IPS-18a (cell line): ENCODE results near the gene ISCU.
"Not testable (repeated sequence)": the region's sequence is repeated elsewhere in the genome, so short reads cannot be mapped to it uniquely, and the experiment has no call there.

Source experiments
- H3K27ac ChIP-seq: one replicate; pipeline ENCODE4 v1.5.1; 2013; ENCODE audit warnings: low read length
- H3K27me3 ChIP-seq: one replicate; pipeline ENCODE4 v1.6.1; 2013; ENCODE audit warnings: mild to moderate bottlenecking, low read length; ENCODE audit not compliant: control insufficient read depth, insufficient read depth
- H3K36me3 ChIP-seq: one replicate; pipeline ENCODE4 v1.6.1; 2013; ENCODE audit warnings: low read depth, low read length; ENCODE audit not compliant: control insufficient read depth
- H3K4me1 ChIP-seq: one replicate; pipeline ENCODE4 v1.6.1; 2013; ENCODE audit warnings: low read depth, low read length; ENCODE audit not compliant: control insufficient read depth
- H3K4me3 ChIP-seq: one replicate; pipeline ENCODE4 v1.5.1; 2013; ENCODE audit warnings: low read length
- H3K9ac ChIP-seq: one replicate; pipeline ENCODE4 v1.6.1; 2013; ENCODE audit warnings: mild to moderate bottlenecking, low read length, moderate library complexity
- H3K9me3 ChIP-seq: one replicate; pipeline ENCODE4 v1.6.1; 2013; ENCODE audit warnings: low read depth, low read length; ENCODE audit not compliant: control insufficient read depth

ISCU gene

DNA sequence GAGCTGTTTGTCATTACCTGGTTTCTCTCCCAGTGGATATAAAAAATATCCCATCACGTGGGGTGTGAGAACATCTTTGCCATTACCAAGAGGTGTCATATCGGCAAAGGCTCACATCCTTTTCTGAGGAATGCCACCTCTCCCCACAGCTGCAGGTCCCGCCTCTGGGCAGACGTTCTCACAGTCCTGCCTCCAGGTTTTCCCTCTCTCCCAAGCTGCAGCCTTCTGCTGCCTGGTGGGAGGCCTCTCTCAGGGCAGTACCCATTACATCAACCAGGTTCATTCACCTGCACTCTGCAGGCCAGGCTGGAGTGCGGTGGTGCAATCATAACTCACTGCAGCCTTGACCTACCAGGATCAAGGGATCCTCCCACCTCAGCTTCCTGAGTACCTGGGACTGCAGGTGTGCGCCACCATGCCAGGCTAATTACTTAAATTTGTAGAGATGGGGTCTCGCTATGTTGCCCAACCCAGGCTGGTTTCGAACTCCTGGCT lies 50.4 kb downstream of the ISCU start:
- no peaks in the 10 kb centered on the region for H3K36me3 ChIP-seq
- H3K9ac ChIP-seq, result no peak overlapping the region
- H3K9me3 ChIP-seq, result no peaks in the 10 kb centered on the region
- H3K4me1 ChIP-seq, result no peaks in the 10 kb centered on the region
- H3K27me3 ChIP-seq, result no peaks in the 10 kb centered on the region
- H3K27ac ChIP-seq, result no peak overlapping the region
- no peak overlapping the region for H3K4me3 ChIP-seq

DNA sequence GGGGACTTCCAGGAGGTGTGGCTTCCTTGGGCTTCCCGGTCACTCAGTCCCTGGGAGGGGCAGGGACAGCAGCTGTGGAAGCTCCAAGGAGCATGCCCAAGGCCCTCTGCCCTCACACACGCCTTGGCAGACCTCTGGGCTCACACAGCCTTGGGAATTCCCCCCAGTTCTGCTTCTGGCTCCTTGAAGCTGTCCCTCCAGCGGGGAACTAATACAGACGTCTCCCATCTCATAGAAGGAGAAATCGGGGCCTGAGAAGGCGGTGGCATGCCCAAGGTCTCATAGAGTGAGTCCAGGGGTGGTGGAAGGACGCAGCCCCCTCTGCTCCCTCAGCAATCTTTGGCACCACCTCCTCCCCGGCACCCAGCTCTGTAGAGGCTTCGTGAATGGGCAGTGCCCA lies 51.2 kb downstream of the ISCU start:
- Histone ChIP-seq H3K4me3 (no peak overlapping the region), H3K36me3 (no peaks in the 10 kb centered on the region), H3K9ac (no peak overlapping the region), H3K27ac (no peak overlapping the region), H3K9me3 (no peaks in the 10 kb centered on the region), H3K27me3 (no peaks in the 10 kb centered on the region), H3K4me1 (no peaks in the 10 kb centered on the region)

DNA sequence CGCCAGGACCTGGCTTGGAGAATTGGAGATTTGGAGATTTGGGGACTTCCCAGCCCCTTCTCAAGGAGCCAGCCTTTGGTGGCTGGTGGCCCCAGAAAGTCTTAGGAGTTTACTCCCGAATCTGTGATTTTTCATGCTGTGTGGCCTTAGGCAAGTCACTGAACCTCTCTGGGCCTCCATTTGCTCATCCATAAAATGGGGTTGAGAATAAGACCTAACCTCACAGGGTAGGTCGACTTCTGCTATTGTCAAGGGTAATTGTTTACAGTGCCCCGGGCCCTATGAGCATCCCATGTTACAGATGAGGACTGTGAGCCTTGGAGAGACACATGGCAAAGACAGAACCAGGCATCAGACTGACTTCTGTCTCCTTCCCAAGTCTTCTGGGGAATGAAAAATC lies 51.6 kb downstream of the ISCU start:
- H3K4me1 ChIP-seq, result no peaks in the 10 kb centered on the region
- no peak overlapping the region for H3K4me3 ChIP-seq
- no peaks in the 10 kb centered on the region for H3K27me3 ChIP-seq
- H3K9ac ChIP-seq, result no peak overlapping the region
- H3K36me3 ChIP-seq, result no peaks in the 10 kb centered on the region
- H3K9me3 ChIP-seq, result no peaks in the 10 kb centered on the region
- no peak overlapping the region for H3K27ac ChIP-seq

DNA sequence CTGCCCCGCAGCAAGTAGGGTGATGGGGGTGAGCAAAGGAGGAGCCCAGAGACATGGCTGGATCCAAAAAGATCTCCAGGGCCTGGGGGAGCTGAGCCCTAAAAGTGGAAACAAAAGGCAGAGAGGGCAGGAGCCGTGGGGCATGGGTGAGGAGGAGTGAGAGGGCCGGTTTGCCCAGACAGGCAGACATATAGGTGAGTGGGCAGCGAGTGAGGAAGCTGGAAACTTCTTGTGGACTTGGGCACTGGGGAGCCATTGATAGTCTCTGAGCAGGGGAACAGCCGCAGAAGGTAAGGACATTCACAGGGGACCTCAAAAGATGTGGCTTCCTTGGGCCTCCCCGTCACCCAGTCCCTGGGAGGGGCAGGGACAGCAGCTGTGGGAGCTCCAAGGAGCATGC lies 52.2 kb downstream of the ISCU start:
- H3K27me3 ChIP-seq, result no peaks in the 10 kb centered on the region
- no peaks in the 10 kb centered on the region for H3K36me3 ChIP-seq
- H3K4me1 ChIP-seq, result no peaks in the 10 kb centered on the region
- no peaks in the 10 kb centered on the region for H3K9me3 ChIP-seq
- H3K9ac ChIP-seq, result no peak overlapping the region
- no peak overlapping the region for H3K27ac ChIP-seq
- H3K4me3 ChIP-seq, result no peak overlapping the region

DNA sequence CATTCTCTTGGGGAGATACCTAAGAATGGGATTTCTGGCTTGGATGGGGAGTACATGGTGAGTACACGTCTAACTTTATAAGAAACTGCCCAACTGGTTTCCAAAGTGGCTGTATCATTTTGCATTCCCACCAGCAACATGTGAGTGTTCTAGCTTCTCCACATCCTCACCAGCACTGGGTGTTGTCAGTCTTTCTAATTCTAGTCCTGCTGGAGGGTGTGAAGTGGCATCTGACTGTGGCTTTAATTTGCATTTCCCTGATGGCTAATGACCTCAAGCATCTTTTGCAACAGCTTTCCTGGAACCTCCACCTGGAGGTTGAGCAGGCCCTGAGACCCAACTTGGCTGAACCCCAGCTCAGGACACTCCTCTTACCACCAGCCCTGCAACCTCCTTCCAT lies 53.5 kb downstream of the ISCU start:
- Histone ChIP-seq H3K27ac (no peak overlapping the region), H3K27me3 (no peaks in the 10 kb centered on the region), H3K4me3 (no peak overlapping the region), H3K9me3 (no peaks in the 10 kb centered on the region), H3K36me3 (no peaks in the 10 kb centered on the region), H3K9ac (no peak overlapping the region), H3K4me1 (no peaks in the 10 kb centered on the region)

DNA sequence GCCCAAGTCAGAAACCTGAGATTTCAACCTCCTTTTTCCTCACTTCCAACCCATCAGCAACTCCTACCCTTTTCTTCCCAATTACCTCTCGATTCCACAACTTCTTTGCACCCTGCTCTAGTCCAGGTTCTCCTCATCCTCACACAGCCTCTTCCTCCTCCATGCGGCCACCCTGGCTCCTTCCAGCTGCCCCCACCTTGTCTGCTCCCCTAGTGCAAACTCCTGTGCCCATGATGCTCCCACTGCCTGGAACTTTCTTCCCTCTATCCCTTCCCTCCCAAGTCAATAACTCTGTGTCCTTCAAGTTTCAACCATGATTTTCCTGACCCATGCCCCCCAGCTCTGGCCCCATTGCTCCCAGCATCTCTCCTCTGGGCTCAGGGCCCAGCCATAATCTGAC lies 54.0 kb downstream of the ISCU start:
- H3K9me3 ChIP-seq, result no peaks in the 10 kb centered on the region
- no peak overlapping the region for H3K27ac ChIP-seq
- no peaks in the 10 kb centered on the region for H3K36me3 ChIP-seq
- H3K4me3 ChIP-seq, result no peak overlapping the region
- no peak overlapping the region for H3K9ac ChIP-seq
- H3K4me1 ChIP-seq, result no peaks in the 10 kb centered on the region
- no peaks in the 10 kb centered on the region for H3K27me3 ChIP-seq

DNA sequence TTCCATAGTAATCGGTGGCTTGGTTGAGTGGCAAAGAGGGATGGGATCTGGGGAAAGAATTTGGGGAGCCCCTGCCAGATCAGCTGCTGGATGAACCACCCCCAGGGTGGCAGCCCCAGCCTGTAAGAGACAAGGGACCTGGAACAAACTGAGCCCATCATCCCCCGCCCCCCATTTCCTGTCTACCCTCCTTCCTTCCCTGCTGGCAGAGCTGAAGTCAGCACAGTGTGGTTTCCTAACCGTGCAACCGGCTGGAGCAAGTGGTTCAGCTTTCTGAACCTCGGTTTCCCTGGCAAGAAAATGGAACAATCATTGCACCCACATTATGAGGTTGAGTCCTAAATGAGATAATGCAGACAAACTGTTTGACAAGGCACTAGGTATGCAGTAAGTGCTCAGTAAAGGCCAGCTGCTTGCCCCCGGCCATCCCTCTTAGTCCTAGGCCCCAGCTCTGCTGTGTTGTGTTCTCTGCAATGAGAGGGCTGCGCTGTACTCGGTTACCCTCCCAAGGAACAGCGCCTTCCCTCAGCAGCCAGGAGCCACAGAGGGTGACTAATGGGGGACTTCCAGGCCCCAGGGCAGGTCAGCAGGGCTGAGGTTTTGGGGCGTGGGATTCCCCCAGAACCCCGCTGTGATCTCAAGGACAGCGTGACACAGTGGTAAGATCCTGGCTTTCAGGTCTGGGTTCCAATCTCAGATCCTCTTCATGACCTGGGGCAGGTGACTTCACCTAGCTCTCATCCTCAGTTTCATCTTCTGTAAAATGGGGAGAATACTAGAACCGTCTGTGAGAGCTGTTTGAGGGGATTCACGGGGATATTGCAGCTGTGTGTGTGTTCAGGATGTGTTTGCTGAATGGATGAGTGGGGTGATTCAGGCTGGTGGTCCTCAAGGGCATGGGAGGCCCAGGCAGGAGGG lies 54.8 kb downstream of the ISCU start:
- no peaks in the 10 kb centered on the region for H3K36me3 ChIP-seq
- no peaks in the 10 kb centered on the region for H3K4me1 ChIP-seq
- no peaks in the 10 kb centered on the region for H3K27me3 ChIP-seq
- no peak overlapping the region for H3K9ac ChIP-seq
- no peaks in the 10 kb centered on the region for H3K9me3 ChIP-seq
- H3K4me3 ChIP-seq, result no peak overlapping the region
- no peak overlapping the region for H3K27ac ChIP-seq

DNA sequence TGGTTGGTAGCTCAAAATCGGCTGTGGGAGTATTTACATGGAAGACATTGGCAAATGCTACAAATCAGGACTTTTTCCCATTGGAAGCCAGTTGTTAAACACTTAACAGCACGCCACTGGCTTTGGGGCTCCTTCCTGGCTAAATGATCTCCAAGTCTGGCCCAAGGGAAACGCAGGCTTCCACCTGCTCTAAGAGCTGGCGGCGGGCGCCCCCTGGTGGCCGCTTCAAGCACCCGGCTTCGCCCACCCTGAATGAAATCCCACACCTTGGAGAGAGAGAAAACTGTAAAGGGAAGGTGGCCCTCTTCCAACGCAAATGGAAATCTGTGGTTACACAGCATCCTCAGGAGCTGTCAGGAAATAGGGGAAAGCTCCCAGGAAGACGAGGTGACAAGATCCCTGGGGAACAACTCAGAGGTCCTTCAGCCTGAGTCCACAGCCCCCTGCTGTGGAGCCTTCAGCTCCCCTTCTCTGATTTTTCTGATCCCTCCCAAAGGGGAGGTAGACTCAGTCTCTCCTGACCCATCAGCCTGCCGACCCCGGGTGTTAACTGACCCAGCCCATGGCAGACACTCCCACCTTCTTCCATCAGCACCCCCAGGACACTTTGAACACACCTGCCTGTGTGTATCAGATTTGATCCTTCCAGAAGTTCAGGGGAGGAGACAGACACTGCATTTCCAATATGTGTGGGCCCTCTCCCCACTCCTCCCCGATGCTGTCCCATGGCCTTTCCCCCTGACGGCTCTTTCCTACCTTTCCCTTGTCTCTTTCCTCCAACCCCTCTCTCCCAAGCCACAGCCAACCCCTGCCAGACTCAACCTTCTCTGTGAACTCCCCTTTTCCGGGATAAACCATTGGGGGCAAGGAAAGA lies 55.9 kb downstream of the ISCU start:
- Histone ChIP-seq H3K27ac (no peak overlapping the region), H3K4me3 (no peak overlapping the region), H3K36me3 (no peaks in the 10 kb centered on the region), H3K9ac (no peak overlapping the region), H3K4me1 (no peaks in the 10 kb centered on the region), H3K27me3 (no peaks in the 10 kb centered on the region), H3K9me3 (no peaks in the 10 kb centered on the region)

DNA sequence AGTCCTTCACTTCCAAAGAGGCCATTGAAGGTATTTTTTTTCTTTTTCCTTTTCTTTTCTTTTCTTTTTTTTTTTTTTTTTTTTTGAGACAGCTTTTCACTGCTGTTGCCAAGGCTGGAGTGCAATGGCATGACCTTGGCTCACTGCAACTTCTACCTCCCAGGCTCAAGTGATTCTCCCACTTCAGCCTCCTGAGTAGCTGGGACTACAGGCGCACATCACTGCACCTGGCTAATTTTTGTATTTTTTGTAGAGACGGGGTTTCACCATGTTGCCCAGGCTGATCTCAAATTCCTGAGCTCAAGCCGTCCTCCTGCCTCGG lies 56.5 kb downstream of the ISCU start:
- not testable (repeated sequence) for H3K27ac ChIP-seq, H3K4me3 ChIP-seq, H3K9me3 ChIP-seq, H3K36me3 ChIP-seq, H3K27me3 ChIP-seq, H3K9ac ChIP-seq, H3K4me1 ChIP-seq
